Measurements from ENCODE around the gene STT3B. TPM values are rescaled to one million over a fixed set of nuclear protein-coding genes. Genes with fewer than 3 reads are reported as not detected.

Gene STT3B
- total RNA-seq (2022; extraction: Qiagen RNA extraction), result 77.9 to 104 TPM (median 93.7 TPM) in 5 replicates

DNA sequence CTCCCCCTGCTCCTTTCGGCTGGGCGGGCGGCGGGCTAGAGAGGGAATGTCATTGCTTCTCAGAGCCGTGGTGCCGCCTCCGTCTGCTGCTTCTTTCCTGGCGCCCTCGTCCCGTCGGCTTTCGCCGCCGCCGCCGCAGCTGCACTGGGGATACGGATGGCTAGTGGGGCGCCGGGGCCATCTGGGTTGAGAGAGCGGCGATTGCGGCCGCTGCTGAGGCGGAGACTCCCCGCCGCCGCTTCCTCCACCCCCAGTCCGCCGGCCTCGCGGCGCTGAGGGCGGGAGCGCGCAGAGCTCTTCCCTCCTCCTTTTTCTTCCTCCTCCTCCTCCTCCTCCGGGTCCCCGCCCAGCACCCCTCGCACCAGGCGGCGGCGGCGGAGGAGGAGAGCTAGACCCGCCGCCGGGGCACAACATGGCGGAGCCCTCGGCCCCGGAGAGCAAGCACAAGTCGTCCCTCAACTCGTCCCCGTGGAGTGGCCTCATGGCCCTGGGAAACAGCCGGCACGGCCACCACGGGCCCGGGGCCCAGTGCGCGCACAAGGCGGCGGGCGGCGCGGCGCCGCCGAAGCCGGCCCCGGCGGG, at the start of gene STT3B:
Gene STT3B, plus strand, starts transcription at position 339 of the 582 bp plus-strand sequence. Its CDS starts 74 bp downstream, at position 413.

